ENCODE measurements around the gene SRP9.

SRP9 gene

DNA sequence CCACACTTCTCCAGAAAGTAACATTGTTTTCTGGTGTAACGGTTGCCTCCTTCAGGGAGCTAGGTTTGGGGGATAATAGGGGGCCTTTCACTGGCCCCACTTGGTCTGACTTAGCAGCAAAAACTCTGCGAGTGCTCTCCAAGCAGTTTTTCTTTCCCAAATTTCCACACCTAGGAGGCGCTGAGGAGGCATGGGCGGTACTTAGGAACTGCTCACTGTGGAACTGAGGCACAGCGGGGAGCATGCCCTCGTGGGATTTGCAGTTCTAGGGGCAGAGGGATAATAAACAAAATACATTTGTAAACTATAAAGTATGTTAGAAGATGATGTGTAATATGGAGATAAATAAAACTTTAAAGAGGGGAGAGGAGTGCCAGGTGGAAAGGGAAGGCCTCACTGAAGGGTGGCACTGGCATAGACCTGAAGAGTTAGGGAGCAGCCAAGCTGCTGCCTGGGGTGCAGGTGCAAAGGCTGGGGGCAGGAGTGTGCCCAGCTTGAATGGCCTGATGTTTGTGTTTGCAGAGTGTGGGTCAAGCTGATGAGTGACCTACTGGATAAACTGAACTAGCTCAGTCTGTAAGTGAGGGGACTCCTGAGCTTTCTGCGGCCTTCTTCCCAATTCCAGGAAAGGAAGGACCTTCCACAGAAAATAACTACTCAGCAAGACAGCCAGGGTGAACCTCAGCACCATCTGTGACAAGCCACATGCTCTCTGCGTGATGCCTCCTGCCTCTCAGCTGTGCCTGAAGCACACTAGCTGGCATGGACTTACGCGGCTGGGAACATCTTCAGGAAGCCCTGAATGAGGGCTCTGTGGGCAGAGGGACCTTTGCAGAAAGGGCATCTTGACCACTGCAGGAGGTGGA is 34.2 kb downstream of the SRP9 start:
- no peak overlapping the region for H3K4me3 ChIP-seq (ENCODE audit: insufficient read depth, low read length, poor library complexity, severe bottlenecking)
- no peak overlapping the region for H3K27ac ChIP-seq (ENCODE audit: low read depth, low read length)
- TF ChIP-seq EZH2phosphoT487 (conservative IDR thresholded peaks at IDR 0.05; ENCODE audit: low read length) (no peak), CTCF (IDR thresholded peaks at IDR 0.05; ENCODE audit: insufficient read depth, low read length, poor library complexity, severe bottlenecking) (no peak)
- H3K4me2 ChIP-seq (ENCODE audit: low read depth, low read length, poor library complexity, severe bottlenecking): no peak overlapping the region
- no peaks in the 10 kb centered on the region for H3K9me2 ChIP-seq (replicated peaks; ENCODE audit: insufficient read depth, low read length)
- H4K20me1 ChIP-seq (ENCODE audit: low read depth, low read length): no peaks in the 10 kb centered on the region
- H3K9me3 ChIP-seq (ENCODE audit: insufficient read depth, low read length): no peaks in the 10 kb centered on the region
- H3K36me3 ChIP-seq (ENCODE audit: low read length): no peaks in the 10 kb centered on the region
- no peaks in the 10 kb centered on the region for H3K79me2 ChIP-seq (ENCODE audit: insufficient read depth, low read length)
- no peak overlapping the region for H3K9ac ChIP-seq (ENCODE audit: low read length)
- no peaks in the 10 kb centered on the region for H3F3A ChIP-seq (ENCODE audit: insufficient read depth)
- H2AFZ ChIP-seq (ENCODE audit: low read depth, low read length, severe bottlenecking): no peak overlapping the region
- no peaks in the 10 kb centered on the region for H3K27me3 ChIP-seq (ENCODE audit: low read length)

DNA sequence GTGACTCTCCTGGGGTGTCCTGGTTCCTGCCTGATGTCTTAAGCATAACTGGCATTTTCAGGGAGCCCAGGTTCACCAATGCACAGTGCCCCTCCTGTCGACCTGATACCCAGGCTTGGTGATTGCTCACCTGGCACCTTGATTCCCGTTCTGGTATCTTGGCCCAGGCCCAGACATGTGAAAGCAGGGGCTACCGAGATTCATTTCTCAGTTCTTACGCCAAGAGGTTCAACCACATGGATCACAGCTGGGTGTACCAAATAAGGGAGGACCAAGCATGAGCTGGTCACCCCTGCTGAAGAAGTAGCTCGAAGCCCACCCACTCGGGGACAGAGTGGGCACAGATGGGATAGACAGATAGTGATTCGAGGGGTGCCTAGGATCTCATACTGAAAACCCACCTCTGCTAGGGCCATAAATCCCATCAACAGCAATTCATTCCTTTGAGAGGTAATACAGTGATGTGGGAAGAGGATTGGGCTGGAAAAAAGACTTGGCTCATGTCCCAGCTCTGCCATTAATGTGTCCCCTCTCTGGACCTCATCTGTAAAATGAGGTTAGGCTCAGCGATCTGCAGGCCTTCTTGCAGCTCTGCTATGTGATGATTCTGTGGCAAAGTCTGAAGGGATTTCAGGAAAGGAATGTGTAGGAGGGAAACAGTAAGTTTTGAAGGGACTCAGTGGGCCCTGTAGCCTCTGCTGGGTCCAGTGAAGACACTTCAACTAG is 35.0 kb downstream of the SRP9 start:
- Histone ChIP-seq H4K20me1 (ENCODE audit: low read depth, low read length) (no peaks in the 10 kb centered on the region), H3K36me3 (ENCODE audit: low read length) (no peaks in the 10 kb centered on the region), H3K79me2 (ENCODE audit: insufficient read depth, low read length) (no peaks in the 10 kb centered on the region), H3F3A (ENCODE audit: insufficient read depth) (no peaks in the 10 kb centered on the region), H3K4me2 (ENCODE audit: low read depth, low read length, poor library complexity, severe bottlenecking) (no peak overlapping the region), H3K9me2 (replicated peaks; ENCODE audit: insufficient read depth, low read length) (no peaks in the 10 kb centered on the region), H3K27me3 (ENCODE audit: low read length) (no peaks in the 10 kb centered on the region), H3K27ac (ENCODE audit: low read depth, low read length) (no peak overlapping the region), H3K9me3 (ENCODE audit: insufficient read depth, low read length) (no peaks in the 10 kb centered on the region), H3K9ac (ENCODE audit: low read length) (no peak overlapping the region), H2AFZ (ENCODE audit: low read depth, low read length, severe bottlenecking) (no peak overlapping the region), H3K4me3 (ENCODE audit: insufficient read depth, low read length, poor library complexity, severe bottlenecking) (no peak overlapping the region)
- no peak for TF ChIP-seq EZH2phosphoT487 (conservative IDR thresholded peaks at IDR 0.05; ENCODE audit: low read length)
- no peak for TF ChIP-seq CTCF (IDR thresholded peaks at IDR 0.05; ENCODE audit: insufficient read depth, low read length, poor library complexity, severe bottlenecking)

- H3K27me3 ChIP-seq (ENCODE audit: low read length): no peaks in the 10 kb centered on the region
- H2AFZ ChIP-seq (ENCODE audit: low read depth, low read length, severe bottlenecking): no peak overlapping the region
- no peaks in the 10 kb centered on the region for H3K79me2 ChIP-seq (ENCODE audit: insufficient read depth, low read length)
- H3K4me3 ChIP-seq (ENCODE audit: insufficient read depth, low read length, poor library complexity, severe bottlenecking): no peak overlapping the region
- H3F3A ChIP-seq (ENCODE audit: insufficient read depth): no peaks in the 10 kb centered on the region
- H3K9me3 ChIP-seq (ENCODE audit: insufficient read depth, low read length): no peaks in the 10 kb centered on the region
- no peaks in the 10 kb centered on the region for H4K20me1 ChIP-seq (ENCODE audit: low read depth, low read length)
- TF ChIP-seq CTCF (IDR thresholded peaks at IDR 0.05; ENCODE audit: insufficient read depth, low read length, poor library complexity, severe bottlenecking) (no peak), EZH2phosphoT487 (conservative IDR thresholded peaks at IDR 0.05; ENCODE audit: low read length) (no peak)
- no peaks in the 10 kb centered on the region for H3K36me3 ChIP-seq (ENCODE audit: low read length)
- H3K27ac ChIP-seq (ENCODE audit: low read depth, low read length): no peak overlapping the region
- no peak overlapping the region for H3K9ac ChIP-seq (ENCODE audit: low read length)
- no peaks in the 10 kb centered on the region for H3K9me2 ChIP-seq (replicated peaks; ENCODE audit: insufficient read depth, low read length)
- H3K4me2 ChIP-seq (ENCODE audit: low read depth, low read length, poor library complexity, severe bottlenecking): no peak overlapping the region
These were observed 35.8 kb downstream of the SRP9 start for GRCh38 chr1:225813214-225813964.
